ENCODE measurements around the gene TM4SF1.
"Not testable (repeated sequence)": the region's sequence is repeated elsewhere in the genome, so short reads cannot be mapped to it uniquely, and the experiment has no call there.

The TM4SF1 gene

DNA sequence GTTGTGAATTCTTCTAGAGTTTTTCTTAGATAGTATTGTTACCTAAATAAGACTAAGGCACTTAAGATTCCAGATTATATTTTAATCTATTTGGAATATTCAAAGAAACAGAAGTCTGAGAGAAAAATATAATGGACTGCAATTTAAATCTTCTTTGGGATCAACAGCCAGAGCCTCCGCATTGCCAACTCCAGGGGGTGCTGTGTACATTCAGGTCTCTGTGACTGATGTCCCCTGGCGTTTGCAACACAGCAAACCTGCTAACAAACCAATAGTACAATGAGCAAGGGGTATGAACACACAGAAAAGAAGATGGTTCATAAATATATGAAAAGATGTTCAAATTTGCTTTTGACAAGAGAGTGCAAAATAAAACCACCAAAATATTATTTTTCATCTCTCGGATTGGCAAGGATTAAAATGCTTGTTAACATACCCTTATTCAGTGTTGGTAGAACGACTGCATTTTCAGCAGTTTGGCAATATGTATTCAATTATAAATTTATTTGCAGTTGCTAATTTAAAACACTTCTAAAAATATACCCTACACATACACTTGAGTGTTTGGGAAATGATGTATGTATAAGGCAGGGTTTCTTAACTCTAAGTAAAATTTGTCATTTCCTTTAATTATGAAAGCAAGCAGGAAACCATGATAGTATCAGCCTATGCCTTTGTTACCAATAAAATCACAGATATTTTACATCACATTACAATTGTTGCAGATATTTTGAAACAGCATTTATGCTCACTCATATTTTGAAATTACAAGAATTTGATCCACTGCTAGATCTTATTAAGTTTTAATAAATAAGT is 16.1 kb upstream of the TM4SF1 start:
- no peak for DNase-seq

DNA sequence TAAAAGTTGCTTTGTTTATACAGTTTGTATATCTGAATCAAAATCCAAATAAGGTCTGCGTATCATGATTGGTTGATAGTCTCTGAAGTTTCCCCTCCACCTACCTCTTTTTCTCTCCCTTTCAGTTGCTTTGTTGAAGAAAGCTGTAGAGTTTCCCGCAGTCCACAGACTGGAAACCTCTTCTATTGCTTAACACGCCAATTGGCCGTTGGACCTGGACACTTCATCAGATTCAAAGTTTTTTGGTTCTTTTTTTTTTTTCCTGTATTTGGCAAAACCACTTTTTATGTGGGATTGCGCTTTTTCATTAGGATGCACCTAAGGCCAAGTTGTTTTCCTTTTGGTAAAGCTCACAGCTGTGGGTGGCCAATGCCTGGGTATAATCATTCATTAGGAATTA is 14.5 kb upstream of the TM4SF1 start:
- DNase-seq = no peak

DNA sequence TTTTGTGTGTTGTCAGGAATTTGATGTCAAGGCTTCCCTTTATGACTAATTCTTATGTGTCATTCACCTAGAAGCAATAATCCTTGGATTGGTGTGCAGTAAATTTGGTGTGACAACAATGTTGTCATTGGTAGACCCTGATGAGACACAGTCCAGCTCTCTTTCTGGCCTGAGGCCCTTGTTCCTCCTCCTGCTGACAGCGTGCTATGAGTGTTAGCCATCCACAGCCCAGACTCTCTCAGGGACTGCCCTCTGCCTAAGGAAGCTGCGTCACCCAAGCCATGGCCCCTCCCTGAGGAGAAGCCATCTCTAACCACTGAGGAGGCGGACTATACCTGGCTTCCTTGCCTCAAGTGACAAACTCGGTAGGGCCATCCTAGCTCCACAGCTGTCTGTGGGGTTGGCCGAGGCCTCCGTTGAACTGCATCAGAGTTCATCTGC is 13.3 kb upstream of the TM4SF1 start:
- DNase-seq = no peak

DNA sequence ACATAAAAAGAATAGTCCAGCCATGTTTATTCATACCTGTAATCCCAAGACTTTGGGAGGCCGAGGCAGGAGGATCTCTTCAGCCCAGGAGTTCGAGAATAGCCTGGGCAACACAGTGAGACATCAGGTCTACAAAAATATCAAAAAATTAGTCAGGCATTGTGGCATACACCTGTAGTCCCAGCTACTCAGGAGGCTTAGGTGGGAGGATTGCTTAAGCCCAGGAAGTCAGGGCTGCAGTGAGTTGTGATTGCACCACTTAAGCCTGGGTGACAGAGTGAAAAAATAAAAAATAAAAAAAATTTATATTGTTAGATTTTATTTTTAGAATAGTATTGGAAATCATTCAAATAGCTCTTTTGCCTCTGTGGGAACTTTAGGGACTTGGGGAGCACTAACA is 12.8 kb upstream of the TM4SF1 start:
- DNase-seq = no peak

DNA sequence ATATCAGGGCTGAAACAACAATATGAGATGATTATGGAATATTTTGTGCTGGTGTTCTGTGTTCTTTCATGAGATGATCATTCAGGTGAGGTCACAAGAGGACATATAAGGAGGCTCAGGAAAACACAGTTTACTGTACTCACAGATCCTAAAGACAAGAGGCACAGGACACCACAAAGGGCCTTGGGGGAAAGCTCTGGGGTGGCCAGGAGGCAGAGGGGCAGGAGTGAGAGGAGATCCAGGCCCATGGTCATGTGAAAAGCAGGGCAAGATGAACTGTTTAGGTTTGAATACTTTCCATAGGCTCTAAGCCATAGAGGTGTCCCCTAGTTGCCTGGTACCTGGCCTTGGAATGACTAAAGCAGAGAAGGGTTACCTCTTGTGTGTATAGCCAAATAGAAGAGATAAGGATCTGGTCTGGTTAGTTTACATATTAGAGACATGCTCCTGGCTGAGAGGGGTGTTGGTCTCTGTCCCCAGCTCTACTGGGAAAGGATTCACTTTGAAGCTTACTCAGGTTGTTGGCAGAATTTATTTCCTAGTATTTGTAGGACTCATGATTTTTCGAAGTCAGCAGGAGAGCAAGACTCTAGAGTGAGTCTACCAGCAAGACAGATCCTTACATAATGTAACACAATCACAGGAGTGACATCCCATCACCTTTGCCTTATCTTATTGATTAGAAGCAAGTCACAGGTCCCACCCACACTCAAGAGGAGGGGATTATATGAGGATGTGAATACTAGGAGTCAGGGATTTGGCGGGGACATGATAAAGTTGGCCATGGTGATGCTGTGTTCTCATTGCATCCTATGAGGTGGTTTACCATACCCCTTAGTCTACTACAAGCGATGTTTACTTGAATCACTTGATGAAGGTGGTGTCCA is 11.3 kb upstream of the TM4SF1 start:
- no peak for DNase-seq

DNA sequence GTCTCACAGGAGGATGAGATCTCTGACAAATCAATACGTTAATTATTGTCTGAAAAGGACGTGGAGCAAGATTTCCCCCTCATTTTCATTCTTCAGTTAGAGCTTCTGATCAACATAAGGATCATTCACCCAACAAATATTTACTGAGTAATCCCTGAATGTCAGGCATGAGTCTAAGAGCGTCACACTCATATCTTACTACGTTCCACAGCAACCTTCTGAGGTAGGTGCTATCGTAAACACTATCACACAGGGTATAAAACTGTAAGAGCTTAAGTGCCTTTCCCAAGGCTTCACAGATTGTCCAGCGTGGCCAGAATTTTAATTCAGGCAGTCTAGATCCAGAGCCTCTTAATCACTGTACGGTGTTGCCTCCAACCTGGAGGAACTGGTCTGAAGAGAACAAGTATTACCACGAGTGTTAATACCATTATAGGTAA is 10.6 kb upstream of the TM4SF1 start:
- no peak for DNase-seq

DNA sequence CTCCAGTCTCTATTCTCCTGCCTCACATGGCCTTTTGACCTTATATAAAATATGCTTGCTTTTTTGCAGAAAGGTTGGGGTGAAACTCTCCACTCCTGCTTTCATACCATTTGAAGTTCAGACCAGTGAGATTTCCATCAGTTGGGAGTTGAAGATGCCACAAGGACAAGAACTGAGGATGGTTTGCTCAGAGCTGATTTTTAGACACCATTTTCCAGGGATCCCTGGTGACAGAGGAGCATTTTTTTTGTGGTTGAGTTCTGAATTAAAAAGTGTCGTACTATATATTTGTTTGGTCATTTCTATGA is 8.8 kb upstream of the TM4SF1 start:
- DNase-seq = no peak

DNA sequence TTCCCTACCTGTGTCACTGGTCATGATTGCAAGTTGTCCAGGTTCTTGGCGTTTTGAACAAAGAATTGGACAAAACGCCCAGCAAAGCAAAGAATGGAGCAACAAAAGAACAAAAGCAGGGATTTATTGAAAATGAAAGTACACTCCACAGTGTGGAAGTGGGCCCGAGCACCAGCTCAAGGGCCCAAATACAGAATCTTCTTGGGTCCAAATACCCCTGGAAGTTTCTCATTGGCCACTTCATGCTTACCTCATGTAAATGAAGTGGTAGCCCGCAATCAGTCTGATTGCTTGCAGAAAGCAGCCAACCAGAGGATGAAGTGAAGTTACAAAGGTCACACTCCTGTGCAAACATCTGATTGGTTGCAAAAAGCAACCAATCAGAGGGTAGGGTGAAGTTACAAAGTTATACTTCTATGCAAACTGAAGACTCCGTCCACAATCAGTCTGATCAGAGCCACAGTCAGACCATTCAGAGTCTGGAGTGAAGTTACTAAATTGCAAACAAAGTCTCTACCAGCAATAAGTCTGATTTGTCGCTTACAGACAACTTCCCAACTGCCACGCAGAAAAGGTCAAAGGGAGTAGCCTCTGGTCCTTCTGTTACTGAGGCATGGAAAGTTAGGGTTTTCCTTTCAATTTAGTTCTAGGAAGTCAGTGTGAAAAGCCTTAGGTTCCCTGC is 8.3 kb upstream of the TM4SF1 start:
- no peak for DNase-seq

DNA sequence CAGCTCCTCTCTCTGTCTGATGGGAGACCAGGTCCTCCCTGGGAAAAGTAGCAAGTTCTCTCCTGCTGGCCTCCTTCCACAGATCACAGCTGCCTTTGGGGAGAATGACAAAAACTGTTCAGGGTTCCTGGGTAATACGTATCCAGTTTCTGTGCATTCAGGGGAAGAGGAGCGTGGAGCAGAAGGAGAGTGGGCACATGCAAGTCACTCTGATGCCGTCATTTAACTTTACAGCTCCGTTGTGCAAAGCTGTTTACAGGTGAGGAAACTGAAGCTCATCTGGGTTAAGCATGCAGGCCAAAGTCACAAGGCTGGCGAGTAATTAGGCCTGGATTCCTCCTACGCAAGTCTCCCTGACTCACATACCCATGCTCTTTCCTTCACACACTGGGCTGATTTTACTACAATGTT is 7.5 kb upstream of the TM4SF1 start:
- DNase-seq = no peak

DNA sequence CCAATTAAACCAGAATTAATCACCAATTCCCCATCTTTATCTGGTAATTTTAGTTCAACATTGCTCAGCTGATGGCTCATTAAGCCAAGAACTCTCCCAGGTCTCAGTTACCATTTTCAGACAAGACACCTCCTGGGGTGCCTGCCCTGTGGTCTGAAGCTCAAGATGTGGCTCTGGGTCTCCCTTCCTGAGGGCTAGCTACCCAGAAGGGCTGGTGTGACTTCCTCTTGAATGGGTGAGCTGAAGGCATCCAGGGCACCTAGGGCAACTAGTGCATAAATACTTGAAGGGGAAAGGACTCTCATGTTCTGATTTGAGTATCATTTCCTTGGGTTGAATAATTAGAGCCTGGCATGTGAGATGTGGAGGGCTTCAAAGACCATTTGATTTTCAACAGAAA is 6.7 kb upstream of the TM4SF1 start:
- DNase-seq = no peak

DNA sequence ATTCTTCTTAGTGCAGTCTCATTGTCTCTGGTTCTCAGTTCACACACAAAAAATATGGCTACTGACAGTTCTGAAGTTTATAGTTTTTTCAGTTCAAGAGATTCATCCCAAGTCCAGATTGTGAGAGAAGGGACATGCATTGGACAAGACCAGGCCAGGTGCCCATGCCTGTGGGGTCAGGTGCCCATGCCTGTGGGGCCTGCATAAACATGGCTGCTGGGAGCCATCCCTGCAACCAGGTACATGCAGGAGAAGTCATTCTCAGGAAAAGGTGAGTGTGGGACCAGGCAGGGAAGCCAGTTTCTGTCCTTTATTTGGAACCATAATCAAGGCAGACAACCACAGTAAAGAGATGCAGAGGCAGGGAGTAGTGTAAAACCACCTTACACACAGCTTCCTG is 6.3 kb upstream of the TM4SF1 start:
- no peak for DNase-seq

DNA sequence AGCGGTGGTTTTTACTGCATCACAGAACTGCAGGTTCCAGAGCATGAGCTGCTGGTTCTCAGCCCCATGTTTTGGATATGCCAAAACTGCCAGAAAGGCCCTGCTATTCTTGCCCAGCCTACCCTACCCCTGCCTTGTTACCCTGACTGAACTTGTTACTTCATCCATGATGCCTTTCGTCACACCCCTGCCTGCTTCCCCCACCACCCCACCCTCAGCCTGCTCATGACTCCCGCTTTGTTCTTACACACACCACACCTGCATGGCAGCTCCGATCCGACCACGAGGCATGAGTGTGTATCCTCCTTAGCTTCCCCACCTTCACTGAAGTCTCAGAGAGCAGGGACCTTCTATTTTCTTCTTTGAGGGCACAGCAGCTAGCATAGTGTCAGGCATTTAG is 5.1 kb upstream of the TM4SF1 start:
- DNase-seq = no peak

DNA sequence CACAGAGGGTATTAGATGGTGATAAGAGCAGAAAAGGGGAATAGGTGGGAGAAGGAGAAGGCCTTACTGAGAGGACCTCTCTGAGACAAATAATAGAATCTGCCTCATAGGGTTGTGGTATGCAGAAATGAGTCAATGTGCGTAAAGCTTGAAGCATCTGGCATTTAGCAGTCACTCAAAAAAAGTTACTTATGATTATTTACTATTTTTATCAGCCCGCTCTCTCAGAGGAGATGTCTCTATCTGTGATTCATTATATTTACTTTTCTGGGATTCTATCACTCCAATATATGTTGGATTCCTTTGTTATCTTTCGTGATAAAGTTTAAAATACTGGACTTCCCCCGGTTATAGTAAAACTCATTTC is 4.6 kb upstream of the TM4SF1 start:
- no peak for DNase-seq

DNA sequence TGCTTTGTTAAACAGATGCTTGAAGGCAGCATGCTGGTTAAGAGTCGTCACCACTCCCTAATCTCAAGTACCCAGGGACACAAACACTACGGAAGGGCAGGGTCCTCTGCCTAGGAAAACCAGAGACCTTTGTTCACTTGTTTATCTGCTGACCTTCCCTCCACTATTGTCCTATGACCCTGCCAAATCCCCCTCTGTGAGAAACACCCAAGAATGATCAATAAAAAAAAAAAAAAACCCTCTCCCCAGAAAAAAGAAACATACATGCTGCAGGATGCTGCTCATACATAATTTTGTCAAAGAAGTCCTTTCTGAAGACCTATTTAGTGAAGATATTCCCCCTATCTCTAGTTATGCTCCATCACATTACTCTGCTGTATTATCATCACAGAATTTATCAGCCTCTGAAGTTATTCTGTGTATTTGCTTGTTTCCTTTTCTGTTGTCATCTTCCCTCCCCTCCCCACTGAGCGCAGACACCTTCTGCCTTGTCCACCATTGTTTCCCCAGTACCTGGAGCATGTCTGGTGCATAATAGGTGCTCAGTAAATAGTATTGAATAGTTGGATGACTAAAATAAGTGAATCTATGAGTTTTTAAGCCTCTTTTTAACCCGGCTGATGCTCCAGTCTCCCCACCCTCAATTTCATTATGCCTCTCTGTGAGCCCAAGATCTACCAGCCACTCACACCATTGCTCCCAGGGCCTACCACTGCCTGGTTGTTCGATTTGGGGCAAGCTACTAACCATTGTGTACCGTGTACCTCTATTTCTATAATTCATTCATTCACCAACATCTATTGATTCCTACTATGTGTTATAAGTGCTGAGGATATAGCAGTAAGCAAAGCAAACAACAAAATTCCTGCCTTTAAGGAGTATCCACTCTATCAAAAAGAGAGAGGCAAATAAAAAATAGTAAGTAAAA is 4.0 kb upstream of the TM4SF1 start:
- DNase-seq = no peak

DNA sequence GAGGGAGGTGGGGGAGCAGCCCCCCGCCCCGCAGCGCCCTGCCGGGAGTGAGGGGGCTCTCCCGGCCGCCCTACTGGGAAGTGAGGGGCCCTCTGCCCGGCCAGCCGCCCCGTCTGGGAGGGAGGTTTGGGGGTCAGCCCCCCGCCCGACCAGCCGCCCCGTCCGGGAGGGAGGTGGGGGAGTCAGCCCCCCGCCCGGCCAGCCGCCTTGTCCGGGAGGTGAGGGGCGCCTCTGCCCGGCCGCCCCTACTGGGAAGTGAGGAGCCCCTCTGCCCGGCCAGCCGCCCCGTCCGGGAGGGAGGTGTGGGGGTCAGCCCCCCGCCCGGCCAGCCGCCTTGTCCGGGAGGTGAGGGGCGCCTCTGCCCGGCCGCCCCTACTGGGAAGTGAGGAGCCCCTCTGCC is 2.8 kb upstream of the TM4SF1 start:
- DNase-seq = not testable (repeated sequence)

DNA sequence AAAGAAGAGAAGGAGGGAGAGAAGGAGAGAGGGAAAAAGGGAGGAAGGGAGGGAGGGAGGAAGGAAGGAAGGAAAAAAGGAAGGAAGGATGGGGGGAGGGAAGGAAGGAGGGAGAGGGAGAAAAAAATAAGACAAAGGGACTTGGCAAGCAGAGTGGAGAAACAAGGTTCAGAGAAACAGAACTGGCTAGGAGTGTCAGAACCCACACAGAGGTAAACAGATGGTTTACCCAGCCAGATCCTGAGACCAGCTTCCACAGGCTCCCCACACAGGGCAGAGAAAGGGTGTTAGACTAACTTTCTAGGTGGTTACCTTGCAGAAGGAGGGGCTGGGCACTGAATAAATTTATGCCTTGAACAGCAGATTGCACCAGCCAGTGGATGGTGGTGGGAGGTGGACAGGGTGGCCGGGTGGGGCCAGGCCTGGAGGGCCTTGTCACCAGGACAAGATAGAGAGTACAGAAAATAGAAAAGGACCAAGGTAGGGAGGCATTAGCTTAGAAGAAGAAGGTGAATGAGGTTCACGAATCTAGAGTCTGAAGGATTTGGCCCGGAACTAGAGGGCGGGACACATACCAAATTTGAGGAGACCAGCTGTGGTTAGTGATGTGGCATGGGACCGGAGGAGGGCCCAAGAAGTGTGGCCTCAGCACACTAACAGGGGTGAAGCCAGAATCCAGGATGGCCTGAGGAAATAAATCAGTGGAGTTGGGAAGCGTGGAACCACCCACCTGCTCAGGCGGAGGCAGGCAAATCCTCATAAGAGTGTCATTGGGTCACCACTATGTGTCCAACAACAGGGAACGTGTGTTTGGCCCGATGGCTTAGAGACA is 1.2 kb upstream of the TM4SF1 start:
- DNase-seq = no peak

DNA sequence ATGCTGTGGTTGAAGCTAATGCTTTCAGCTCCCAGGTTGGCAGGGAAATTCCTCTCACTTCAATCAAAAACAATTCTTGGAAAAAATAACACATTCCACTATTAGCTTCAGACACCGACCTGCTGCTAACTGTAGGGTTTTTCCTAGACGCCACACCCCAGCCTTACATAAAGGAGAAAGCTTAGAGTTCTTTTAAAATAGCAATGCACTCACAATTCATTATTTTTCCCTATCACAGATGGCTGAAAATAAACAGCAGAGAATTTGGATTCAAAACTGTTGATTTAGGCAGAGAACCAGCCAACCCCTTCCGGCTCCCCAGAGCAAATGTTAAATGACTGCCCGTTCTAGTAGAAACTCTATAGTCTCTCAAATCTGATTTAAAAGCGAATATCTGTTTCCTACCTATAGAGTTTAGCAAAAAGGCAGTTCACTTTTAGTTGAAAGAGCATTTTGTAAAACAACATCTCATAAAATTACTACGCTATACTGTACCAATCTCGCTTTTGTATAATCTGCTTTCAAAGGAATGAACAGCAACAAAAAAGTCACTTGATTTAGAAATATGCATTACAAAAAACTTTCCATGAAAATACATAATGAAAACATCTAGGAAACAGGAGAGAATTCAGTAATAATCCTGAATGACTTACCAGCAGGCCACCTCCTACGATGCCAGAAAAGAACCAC is 586 bp downstream of the TM4SF1 start:
- DNase-seq = no peak

DNA sequence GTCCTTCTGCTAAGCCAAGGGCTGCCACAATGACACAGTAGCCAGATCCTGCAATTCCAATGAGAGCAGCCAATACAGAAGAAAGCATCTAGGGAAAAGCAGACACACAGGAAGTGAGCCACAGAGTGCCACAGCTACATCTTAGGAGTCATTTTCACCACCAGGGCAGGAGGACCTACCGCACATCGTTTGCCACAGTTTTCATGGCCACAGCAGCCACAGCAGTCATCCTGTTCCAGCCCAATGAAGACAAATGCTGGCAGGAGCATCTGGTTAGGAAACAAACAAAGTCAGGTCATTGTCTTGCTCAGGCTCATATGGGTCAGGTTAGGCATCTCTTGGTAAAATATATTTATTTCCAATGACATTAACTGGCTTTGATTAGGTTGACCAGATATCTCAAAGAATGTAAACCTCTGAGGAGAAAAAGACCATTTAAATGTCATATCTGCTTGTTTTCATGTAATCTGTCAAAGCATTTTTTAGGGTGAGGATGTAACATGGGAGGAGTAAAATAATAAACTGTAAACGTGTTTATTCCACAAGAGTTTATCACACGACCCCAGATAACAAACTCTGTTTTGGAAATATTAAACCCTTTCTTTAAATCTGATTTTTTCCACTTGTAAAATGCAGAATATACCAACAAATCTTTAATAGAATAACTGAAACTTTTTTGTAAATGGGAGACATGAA is 1.8 kb downstream of the TM4SF1 start:
- DNase-seq = no peak

DNA sequence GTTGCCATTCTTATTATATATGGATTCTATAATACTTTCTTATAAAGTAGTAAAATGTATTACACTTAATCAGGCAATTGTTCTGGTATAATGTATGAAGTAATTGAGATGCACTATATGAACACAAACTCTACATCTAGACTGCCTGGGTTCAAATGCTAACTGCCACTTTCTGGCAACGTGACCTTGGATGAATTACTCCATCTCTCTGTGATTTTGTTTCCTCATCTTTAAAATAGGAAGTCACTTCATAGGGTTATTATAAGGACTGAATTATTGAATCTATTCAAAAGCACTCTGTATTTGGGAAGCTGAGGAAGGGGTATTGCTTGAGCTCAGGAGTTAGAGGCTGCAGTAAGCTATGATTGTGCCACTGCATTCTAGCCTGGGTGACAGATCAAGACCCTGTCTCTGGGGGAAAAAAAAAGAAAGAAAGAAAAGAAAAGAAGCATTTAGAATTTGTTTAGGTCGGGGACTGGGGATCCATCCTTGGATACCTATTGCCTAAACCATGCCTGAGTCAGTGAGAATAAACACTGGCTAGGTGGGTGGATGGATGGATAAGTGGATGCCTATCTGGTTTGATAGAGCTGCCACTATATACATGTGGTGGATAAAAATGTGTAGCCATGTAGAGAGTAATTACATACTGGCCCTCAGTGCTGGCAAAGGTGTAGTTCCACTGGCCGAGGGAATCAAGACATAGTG is 2.5 kb downstream of the TM4SF1 start:
- no peak for DNase-seq

DNA sequence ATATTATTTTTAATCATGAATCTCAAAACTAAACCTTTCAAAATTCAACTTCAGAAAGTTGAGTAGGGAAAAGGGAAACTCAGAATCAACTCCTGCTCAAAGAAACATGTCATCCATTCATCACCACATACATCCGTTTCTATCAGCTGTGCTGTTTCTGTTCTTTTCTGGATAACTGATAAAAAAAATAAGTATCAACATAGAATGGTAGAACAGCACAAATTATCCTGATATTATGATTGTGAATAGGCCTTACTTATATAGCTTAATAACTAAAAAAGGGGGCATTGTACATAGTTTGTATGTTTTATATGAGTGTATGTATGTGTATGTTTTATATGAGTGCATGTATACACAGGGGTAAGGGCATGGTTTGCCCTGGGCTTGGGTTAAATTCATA is 3.1 kb downstream of the TM4SF1 start:
- DNase-seq = no peak
